ENCODE data around the gene DPP10.

- no peak for TF ChIP-seq CTCF (IDR thresholded peaks at IDR 0.05)
- no peak for TF ChIP-seq EP300 (IDR thresholded peaks at IDR 0.05)
- TF ChIP-seq POLR2A (IDR thresholded peaks at IDR 0.05): no peak
Measured at GRCh38 chr2:114937366-114937930, 495.0 kb downstream of the DPP10 start.
